Endothelial cell of hepatic sinusoid (primary cell): ENCODE data around the gene FOXR1.

ENCODE experiments used
- in situ Hi-C: cut with HindIII; loops from 2 replicates; pipeline ENCODE4 v1.10.0; 2017; ENCODE audit warnings: low sequenced_read_pairs

Gene FOXR1, protein sequence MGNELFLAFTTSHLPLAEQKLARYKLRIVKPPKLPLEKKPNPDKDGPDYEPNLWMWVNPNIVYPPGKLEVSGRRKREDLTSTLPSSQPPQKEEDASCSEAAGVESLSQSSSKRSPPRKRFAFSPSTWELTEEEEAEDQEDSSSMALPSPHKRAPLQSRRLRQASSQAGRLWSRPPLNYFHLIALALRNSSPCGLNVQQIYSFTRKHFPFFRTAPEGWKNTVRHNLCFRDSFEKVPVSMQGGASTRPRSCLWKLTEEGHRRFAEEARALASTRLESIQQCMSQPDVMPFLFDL

DNA sequence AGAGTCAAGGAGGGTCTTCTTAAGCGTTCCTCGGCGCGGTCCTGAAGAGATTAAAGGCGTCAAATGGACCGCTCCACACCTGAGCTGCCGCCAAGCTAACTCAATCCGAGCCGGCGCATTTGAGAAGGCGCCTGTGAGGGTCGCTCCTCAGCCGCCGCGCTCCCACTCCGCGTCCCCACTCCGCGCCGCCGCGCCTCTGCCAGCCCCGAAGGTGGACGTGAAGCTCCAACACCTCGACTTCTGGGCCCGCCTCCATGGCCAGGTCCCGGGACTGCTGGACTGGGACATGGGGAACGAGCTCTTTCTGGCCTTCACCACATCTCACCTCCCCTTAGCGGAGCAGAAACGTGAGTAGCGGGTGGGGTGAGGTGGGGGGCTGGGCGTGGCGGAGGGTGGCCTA is at the start of gene FOXR1:
Gene FOXR1, plus strand, starts transcription at position 116 of the 400 bp plus-strand sequence. Its CDS starts 171 bp downstream, at position 287.
- in situ Hi-C loops = no loop called here

DNA sequence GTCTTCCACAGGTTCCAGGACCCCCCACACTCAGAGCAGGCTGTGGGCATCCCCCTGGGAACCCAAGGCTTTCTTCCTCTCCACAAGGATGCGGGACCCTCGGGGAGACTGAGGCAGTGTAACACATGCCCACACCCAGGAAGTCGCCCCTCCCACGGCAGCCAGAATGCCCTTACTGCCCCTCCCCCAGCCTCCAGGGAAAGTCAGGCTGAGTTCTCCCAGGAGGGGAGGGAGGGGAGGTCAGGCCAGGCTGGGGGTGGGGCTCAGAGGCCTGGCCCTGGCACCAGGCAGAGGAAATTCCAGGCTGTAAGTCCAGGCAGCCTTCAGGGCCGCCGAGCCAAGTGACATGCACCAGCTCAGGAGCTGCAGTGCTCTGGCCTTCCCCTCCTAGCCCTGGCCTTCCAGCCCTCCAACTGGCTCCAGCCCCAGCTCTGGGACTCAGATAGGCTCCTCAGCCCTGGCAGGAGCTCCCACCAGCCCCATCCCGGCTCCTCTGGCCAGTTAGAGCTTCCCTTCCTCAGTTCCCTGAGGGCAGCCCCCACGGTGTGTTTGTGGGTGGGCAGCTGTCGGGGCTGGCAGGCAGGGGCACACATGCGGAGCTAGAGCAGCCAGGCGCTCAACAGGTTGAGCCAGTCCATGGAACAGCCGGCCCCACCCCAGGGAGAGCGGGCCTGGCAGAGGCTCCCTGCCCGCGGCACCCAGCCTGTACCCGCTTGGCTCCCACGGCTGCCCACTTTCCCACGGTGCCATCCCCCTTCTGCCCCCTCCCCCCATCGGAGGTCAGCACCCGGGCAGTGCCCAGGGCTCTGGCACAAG is 49.4 kb upstream of the FOXR1 start:
- in situ Hi-C loops = no loop called here

DNA sequence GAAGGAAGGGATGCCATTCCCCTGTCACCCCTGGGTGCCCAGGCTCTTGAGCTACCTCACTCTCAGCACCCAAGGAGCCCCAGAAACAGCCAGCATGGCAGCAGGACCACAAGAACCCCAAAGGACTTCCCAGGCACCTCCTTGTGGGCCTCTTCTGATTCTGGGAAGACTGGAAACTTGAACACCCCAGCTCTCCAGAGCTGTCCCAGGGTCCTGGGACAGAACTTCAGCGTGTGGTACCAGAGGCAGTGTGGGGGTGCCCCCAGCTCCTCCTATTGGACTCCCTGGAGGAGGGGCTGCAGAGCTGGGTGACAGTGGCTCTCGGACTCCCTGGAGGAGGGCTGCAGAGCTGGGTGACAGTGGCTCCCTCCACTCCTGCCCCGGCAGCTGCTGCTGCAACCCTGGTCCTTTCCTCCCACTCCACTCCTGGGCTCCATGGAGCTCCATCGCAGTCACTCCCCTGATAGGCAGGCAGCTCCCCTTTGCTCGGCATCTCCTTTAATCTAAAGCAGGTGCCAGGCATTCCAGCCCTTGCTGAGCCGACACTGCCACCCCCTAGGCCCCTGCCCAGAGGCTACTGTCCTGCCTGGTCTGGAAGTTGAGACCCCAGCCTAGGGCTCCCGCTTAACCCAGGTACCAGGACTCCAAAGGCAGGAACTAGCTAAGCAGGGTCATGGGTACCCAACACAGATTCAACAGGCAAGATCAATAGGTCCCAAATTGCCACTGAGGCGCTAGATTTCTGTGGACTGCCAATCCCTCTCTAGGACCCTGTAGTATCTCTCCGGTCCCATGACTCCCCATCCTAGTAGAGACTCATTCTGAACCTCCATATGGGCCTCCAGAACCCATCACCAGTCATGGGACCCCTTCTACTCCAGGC is 48.6 kb upstream of the FOXR1 start:
- in situ Hi-C loops = no loop called here

DNA sequence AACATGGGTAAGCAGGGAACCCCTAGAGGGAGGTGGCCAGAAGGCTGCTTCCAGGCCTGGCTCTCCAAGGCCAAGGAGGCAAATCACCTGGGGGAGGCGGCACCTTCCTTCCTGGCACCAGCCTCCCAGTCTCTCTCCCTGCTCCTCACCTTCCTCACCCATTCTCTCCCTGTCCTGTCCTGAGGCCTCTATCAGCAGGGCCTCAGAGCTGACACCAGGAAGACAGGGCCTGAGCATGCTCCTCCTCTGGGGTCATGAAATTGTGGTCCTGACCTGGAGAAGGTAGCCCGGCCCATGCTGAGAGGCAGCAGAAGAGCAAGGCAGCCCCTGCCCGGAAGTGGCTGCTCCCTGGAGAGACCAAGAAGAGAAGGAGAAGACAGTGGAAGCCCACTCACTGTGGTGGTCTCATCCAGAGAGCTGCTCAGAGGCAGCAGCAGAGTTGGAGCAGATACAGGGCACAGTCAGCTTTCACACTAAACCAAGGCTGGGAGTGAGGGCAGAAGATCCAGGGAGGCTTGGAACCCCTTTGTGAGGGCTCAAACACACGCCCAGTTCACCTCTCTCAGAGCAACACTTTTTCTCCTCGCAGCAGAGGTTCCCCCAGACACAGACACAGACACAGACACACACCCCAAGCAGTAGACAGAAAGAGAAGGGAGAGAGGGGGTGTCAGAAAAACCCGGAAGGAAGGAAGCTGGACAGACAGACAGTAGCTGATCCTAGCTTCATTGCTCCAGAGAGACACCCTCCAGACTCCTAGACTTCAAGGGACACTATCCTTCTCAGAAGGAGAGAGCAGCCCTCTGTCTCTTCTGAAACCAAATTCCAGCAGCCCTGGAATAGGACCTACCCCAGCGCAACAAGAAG is 47.6 kb upstream of the FOXR1 start:
- in situ Hi-C loops = no loop called here

DNA sequence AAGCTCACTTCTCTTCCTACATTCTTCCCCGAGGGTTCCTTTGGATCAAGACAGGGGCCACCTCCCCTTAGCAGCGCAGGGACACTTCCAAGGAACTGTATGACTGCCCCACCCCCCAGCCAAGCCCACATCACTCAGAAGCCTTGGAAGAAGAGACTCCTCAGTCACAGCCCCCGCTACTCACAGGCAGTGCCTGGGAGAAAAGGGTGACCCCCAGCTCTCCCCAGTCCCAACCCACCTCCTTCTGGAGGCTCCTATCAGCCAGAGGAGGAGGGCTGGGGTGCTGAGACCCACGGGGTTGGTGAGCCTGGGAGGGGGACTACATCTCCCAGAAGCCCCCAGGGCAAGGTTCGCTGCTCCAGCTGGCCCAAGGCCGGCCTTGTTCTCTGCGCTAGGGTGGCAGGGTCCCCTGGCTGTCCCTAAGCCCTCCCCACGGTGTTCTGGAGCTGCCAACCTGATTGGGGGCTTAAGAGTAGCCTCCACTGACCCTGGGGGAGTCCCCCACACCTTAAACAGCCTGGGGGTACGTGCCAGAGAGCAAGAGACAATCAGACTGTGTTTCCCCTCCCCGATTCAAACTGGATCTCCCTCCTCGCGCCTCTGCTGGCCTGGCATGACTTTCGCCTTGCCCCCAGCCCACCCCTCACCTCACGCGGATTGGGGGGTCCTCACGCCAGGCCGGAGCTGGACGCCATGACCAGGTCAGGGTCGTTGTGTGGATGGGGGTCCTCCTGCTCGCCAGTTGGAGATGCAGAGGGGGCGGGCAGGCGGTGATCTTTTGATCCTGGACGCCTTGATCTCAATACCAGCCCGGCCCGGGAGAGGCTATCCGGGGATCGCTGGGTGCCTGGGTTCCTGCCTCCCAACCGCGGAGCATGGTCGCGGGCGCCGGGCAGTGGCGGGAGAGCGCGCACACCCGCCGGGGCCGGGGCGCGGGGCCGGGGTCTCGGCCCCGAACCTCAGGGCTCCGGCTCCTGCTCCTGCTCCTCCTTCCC is 46.7 kb upstream of the FOXR1 start:
- in situ Hi-C loops = no loop called here

DNA sequence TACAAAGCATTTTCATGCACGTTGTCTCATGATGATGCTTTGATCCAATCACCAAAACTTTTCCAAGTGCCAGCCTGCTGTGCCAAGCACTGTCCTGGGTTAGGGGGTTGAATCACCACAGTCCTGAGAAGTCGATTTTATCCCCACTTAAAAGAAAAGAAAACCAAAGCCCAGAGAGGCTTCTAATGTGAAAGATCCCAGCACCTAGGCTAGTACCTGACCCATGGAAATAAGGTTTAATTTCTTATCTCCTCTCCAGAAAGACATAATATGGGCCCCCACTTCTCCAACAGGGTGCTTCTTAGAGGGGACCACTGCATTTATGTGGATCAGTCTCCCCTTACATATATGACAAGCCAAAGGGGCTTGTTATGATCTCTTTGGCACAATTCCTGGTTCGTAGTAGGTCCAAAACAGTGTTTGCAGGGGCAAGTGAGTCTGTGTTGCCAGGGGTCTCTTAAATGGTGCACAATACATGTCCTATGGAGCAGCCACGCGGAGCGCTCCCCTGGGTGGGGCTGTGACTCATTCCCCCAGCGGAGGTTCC is 43.9 kb upstream of the FOXR1 start:
- in situ Hi-C loops = no loop called here

DNA sequence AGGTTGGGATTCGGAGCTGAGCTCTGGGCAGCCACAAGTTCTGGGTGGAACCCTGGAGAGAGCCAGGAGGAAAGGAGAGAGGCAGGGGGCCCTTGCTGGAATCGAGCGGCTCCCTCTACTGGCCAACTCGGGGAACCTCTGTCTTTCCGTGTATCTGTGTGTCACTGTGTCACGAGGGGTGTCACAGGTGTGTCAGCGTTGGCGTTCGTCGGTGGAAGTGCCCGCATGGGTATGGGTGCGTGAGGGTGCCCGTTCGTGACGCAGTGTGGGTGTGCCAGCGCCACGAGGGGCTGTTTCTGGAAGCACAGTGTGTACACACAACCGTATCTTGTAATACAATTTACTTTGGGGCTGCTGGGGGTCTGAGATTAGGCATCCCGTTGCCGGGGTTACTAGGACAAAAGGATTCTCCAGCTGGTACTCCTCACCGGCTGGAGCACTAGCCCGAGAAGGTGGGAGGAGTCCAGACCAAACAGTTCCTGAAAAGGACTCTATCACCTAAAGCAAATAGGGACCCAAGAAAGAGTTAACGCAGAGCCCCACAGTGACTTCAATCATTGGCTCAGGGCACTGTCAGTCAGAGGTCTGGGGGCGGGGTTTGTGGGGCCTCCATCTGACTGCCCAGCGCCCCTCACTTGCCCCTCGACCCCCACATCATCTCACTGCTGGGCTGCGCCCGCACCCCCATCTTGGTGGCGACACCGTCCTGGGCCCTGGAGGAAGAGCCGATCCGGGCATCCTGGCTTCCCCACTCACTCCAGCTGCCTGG is 43.3 kb upstream of the FOXR1 start:
- in situ Hi-C loops = no loop called here

DNA sequence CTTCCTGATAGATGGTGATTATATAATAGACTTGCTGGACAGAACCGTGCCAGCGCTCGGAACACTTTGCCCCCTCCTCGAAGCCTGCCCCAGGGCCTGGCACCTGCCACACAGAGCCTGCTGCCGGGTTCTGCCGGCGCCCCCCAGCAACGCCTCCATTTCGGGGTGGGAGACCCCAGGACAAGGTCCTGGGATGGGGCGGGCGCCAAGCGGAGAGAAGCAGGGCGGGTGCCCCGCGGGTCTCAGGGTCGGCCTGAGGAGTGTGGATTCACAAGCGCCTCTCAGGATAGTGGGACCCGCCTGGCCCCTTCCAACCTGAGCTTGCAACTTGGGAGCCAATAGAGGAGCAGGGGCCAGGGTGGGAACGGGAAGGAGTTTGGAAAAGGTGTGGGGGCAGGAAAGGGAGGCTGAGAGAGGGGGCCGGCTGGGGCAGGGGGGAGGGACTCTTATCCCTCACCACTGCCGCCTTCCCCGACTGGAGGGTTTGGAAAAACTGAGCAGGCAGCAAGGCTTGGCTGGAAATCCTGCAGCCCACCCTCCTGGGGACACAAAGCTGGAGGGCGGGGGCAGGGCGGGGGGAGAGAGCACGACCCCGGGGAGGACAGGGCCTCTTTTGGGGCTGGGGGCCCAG is 42.6 kb upstream of the FOXR1 start:
- in situ Hi-C loops = no loop called here

DNA sequence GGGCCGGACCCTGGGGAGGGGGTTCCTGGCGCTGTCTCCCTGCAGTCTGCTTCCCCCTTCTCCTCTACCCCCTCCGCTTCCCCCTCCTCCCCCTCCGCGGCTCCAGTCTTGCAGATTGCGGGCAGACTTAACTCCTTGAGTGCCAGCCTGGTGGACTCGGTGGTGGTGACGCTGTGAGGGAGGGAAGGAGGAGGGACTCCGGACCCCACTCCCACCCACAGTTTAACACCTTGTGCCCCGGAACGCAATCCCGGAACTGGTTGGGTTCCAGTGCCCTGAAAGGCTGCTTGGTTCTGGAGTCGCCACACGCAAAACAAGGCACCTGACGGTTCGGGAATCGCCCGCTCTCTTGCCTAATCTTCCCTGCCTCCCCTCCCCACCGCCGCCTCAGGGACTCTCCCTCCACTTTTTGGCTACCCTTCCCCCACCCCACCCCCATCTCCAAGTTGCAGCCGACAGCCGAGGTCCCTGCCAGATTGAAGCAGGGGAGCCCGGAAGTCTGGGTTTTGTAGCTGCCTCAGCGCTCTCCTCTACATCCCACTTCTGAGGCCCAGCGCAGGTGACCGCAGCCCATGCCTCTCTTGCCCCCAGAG is 42.0 kb upstream of the FOXR1 start:
- in situ Hi-C loops = no loop called here

DNA sequence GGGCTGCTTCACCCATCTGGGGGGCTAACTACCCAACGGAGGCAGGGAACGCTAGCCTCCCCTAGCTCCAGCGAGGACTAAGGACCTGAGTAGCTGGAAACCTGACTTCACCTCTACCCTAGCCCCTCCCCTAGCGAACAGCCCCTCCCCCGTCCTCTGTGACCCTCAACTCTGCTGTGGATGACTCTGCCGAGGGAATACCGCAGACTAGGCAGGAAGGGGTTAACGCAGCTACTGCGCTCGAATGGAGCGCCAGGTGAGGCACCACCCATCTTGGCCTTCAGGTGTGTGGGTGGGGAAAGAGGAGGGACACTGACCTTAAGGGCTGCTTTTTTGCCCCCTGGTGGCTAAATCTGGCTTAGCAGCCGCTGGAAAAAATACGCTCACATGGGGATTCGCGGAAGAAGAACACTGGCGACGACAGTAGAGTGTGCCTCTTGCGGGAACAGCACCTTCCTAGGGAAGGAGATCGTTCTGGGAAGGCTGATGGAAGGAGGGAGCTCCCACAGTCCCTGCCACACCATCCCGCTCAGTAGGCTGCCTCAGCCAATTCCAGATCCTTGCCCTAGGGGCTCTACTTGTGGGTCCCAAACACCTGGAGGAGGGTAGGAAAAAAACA is 41.4 kb upstream of the FOXR1 start:
- in situ Hi-C loops = no loop called here

DNA sequence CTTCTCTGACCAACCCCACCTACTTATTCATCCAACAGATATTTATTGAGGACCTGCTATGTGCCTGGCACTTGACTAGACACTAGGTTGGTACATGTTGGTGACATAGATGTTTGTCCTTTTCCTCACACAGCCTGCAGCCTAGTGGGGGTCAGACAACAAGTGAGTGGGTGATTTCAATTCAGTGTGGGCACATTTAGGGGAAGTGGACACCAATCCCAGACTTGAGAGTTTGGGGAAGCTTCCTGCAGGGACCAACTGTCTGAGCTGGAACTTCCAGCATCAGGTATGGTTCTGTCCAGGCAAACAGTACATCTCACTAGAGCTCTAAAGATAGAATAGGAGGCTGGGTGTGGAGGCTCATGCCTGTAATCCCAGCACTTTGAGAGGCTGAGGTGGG is 40.0 kb upstream of the FOXR1 start:
- in situ Hi-C loops = no loop called here

DNA sequence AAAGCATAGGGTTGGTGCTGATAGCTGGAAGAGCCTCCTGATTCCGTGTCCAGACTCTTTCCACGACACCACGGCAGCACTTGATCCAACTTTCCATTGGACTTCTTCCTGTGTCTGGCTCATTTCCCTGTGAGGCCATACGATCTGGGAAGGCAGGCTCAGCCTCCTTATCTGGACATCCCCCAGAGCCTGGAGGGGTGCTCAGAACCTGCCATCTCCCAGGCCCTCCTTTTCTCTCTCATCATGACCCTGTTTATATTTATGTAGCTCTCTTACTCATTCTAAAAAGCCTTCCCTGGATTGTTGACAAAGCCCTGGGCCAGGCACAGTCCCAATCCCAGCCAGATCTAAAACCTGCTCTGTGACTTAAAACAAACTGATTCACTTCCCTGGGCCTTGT is 38.1 kb upstream of the FOXR1 start:
- in situ Hi-C loops = no loop called here

DNA sequence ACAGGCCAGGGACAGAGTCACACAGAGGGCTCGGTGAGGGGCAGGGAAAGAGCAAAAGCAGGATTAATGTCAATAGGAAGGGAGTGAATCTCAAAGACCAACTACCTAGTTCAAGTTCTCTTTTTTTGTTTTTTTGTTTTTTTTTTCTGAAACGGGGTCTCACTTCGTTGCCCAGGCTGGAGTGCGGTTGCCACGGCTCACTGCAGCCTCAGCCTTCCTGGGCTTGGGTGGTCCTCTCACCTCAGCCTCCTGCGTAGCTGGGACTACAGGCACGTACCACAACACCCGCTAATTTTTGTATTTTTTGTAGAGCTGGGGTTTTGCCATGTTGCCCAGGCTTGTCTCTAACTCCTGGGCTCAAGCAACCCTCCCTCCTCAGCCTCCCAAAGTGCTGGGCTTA is 36.2 kb upstream of the FOXR1 start:
- in situ Hi-C loops = no loop called here

DNA sequence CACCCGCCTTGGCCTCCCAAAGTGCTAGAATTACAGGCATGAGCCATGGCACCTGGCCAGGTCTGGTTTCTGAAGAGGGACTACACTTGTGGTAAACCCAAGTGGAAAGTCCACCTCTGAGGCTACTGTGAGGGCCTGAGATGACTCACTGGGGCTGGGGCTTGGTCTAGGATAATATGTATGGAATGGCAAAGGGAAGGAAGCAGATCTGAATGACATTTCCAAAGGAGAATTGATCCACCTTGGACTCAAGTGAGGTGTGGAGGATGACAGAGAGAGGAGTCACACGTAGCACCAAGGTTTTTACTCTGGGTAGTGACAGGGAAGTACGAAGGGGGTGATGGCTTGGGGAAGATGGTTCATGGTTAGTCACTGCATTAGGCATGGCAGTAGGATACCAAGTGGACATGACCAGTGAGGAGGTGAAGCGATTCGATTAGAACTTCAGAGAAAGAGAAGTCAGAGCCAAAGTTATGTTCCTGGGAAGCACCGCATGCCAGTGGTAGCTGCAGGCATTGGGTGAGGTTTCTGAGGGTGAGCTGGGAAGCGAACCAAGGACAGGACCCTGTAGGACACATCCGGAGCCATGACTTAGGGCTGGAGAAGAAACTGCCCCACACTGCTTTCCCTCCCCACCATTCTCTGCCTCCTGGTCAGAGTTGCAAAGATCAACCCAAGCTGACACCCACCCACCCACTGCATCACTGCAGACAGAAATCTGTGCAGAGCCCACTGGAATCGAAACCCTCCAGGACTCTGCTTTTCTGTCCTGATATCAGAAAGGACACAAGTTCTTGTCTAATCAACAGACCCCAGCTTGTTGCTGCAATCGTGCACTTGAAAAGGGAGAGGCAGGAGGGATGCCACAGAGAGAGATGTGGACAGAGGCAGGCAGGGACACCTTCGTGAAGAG is 32.8 kb upstream of the FOXR1 start:
- in situ Hi-C loops = no loop called here

DNA sequence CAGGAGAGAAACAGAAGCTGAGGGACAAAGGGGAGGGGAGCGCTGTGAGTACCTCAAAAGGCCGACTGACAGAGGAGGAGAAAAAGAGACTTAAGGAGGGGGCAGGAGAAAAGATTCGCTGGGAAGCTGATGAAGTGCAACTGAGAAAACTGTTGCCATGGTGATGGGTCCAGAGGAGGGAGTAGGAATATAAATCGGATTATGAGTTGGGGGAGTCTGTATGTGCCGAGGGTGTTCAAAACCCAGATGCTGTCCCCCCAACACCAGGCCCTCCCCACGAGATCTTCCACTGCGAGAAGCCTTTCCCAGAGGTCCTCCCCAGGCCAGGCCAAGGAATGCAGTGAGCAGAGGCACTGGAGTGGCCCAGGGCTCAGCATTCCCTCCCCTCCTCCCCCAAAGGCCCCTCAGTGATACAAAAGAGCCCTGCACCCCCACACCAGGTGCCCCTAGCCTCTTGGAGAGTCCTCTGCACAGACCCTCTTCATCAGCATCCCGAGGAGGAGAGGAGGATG is 32.1 kb upstream of the FOXR1 start:
- in situ Hi-C loops = no loop called here
